ENCODE results near the gene CCM2. TPM values are rescaled to one million over a fixed set of nuclear protein-coding genes. Genes with fewer than 3 reads are reported as not detected.

The CCM2 gene
- total and polyA plus RNA-seq, 2 of the 8 experiments (the other 6 are each of a cell fraction or from before 2014, with no cell fraction given) = 31.6 to 41.2 TPM

DNA sequence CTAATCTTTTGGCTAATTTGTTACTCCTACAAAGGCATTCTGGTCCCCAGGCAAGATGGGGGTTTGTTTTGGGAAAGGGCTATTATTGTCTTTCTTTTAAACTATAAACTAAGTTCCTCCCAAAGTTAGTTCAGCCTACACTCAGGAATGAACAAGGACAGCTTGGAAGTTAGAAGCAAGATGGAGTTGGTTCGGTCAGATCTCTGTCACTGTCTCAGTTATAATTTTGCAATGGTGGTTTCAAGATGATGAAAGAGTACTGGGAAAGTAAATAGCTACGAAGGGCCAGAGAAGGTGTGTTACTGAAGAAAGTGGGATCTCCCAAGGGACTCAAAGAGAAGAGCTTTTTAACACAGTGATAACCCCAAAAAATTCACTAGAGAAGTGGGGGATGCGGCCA is 10.9 kb upstream of the CCM2 start (continued):
- TF ChIP-seq, protein P1, sequence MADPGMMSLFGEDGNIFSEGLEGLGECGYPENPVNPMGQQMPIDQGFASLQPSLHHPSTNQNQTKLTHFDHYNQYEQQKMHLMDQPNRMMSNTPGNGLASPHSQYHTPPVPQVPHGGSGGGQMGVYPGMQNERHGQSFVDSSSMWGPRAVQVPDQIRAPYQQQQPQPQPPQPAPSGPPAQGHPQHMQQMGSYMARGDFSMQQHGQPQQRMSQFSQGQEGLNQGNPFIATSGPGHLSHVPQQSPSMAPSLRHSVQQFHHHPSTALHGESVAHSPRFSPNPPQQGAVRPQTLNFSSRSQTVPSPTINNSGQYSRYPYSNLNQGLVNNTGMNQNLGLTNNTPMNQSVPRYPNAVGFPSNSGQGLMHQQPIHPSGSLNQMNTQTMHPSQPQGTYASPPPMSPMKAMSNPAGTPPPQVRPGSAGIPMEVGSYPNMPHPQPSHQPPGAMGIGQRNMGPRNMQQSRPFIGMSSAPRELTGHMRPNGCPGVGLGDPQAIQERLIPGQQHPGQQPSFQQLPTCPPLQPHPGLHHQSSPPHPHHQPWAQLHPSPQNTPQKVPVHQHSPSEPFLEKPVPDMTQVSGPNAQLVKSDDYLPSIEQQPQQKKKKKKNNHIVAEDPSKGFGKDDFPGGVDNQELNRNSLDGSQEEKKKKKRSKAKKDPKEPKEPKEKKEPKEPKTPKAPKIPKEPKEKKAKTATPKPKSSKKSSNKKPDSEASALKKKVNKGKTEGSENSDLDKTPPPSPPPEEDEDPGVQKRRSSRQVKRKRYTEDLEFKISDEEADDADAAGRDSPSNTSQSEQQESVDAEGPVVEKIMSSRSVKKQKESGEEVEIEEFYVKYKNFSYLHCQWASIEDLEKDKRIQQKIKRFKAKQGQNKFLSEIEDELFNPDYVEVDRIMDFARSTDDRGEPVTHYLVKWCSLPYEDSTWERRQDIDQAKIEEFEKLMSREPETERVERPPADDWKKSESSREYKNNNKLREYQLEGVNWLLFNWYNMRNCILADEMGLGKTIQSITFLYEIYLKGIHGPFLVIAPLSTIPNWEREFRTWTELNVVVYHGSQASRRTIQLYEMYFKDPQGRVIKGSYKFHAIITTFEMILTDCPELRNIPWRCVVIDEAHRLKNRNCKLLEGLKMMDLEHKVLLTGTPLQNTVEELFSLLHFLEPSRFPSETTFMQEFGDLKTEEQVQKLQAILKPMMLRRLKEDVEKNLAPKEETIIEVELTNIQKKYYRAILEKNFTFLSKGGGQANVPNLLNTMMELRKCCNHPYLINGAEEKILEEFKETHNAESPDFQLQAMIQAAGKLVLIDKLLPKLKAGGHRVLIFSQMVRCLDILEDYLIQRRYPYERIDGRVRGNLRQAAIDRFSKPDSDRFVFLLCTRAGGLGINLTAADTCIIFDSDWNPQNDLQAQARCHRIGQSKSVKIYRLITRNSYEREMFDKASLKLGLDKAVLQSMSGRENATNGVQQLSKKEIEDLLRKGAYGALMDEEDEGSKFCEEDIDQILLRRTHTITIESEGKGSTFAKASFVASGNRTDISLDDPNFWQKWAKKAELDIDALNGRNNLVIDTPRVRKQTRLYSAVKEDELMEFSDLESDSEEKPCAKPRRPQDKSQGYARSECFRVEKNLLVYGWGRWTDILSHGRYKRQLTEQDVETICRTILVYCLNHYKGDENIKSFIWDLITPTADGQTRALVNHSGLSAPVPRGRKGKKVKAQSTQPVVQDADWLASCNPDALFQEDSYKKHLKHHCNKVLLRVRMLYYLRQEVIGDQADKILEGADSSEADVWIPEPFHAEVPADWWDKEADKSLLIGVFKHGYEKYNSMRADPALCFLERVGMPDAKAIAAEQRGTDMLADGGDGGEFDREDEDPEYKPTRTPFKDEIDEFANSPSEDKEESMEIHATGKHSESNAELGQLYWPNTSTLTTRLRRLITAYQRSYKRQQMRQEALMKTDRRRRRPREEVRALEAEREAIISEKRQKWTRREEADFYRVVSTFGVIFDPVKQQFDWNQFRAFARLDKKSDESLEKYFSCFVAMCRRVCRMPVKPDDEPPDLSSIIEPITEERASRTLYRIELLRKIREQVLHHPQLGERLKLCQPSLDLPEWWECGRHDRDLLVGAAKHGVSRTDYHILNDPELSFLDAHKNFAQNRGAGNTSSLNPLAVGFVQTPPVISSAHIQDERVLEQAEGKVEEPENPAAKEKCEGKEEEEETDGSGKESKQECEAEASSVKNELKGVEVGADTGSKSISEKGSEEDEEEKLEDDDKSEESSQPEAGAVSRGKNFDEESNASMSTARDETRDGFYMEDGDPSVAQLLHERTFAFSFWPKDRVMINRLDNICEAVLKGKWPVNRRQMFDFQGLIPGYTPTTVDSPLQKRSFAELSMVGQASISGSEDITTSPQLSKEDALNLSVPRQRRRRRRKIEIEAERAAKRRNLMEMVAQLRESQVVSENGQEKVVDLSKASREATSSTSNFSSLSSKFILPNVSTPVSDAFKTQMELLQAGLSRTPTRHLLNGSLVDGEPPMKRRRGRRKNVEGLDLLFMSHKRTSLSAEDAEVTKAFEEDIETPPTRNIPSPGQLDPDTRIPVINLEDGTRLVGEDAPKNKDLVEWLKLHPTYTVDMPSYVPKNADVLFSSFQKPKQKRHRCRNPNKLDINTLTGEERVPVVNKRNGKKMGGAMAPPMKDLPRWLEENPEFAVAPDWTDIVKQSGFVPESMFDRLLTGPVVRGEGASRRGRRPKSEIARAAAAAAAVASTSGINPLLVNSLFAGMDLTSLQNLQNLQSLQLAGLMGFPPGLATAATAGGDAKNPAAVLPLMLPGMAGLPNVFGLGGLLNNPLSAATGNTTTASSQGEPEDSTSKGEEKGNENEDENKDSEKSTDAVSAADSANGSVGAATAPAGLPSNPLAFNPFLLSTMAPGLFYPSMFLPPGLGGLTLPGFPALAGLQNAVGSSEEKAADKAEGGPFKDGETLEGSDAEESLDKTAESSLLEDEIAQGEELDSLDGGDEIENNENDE (IDR thresholded peaks at IDR 0.05; ENCODE audit: insufficient replicate concordance, low read length) = no peak
- TF ChIP-seq GABPA (IDR thresholded peaks at IDR 0.05; ENCODE audit: borderline replicate concordance, insufficient read depth, low read length) = no peak

All from H1 (cell line).